ENCODE results near the gene MCM5.
"Not testable (repeated sequence)": the region's sequence is repeated elsewhere in the genome, so short reads cannot be mapped to it uniquely, and the experiment has no call there.

The MCM5 gene

DNA sequence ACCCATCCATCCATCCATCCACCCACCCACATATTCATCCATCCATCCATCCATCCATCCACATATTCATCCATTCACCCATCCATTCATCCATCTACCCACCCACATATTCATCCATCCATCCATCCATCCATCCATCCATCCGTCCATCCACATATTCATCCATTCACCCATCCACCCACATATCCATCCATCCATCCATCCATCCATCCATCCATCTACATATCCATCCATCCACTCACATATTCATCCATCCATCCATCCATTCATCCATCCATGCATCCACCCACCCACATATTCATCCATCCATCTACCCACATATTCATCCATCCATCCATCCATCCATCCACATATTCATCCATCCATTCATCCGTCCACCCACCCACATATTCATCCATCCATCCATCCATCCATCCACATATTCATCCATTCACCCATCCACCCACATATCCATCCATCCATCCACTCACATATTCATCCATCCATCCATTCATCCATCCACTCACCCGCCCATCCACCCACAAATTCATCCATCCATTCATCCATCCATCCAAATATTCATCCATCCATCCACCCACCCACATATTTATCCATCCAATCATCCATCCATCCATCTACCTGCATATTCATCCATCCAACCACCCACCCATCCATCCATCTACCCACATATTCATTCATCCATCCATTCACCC lies 38.9 kb downstream of the MCM5 start:
- H3K27ac ChIP-seq (ENCODE audit: low read depth, low read length); H3K9me3 ChIP-seq (ENCODE audit: low read length); H3K27me3 ChIP-seq (ENCODE audit: control insufficient read depth in 1 of 2, insufficient read depth in 2 of 2, low read length in 2 of 2); H3K4me1 ChIP-seq (ENCODE audit: insufficient read depth, low read length); H3K36me3 ChIP-seq (ENCODE audit: insufficient read depth, low read length); H3K4me3 ChIP-seq (ENCODE audit: low read depth in 1 of 2, low read length in 2 of 2); H3K9ac ChIP-seq (ENCODE audit: low read length): not testable (repeated sequence)

DNA sequence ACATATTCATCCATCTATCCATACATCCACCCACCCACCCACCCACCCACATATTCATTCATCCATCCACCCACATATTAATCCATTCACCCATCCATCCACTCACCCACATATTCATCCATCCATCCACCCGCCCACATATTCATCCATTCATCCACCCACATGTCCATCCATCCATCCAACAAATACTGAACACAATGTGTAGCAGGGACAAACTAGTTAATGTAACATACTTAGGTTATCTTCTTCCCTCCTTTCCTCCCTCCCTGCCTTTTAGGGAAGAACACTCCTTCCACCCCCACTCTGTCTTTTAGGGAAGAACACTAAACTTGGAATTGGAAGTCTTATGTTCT lies 39.4 kb downstream of the MCM5 start:
- Histone ChIP-seq H3K9me3 (ENCODE audit: low read length) (peaks cover under 1% of the 10 kb centered on the region), H3K9ac (ENCODE audit: low read length) (no peak overlapping the region), H3K4me1 (ENCODE audit: insufficient read depth, low read length) (no peaks in the 10 kb centered on the region), H3K4me3 (ENCODE audit: low read depth in 1 of 2, low read length in 2 of 2) (no peak overlapping the region), H3K36me3 (ENCODE audit: insufficient read depth, low read length) (no peaks in the 10 kb centered on the region), H3K27me3 (ENCODE audit: control insufficient read depth in 1 of 2, insufficient read depth in 2 of 2, low read length in 2 of 2) (no peaks in the 10 kb centered on the region), H3K27ac (ENCODE audit: low read depth, low read length) (no peak overlapping the region)

DNA sequence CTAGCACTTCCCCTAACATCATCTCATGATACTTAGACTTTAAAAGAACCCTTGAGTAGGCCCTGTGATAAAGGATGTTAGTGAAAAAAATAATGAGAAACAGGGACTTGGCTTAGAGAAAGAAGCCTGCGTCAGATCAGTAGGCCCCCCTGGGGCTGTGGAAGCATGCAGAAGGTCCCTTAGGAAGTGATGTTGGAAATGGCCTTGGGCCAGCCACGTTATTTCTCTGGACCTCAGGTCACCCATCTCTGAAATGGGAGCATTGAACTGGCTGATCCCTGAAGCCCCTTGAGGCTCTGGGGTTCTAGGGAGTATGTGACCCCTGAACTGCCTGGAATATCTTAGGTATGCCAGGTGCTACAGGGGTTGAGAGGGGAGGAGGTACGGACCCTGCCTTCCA lies 40.2 kb downstream of the MCM5 start:
- Histone ChIP-seq H3K27me3 (ENCODE audit: control insufficient read depth in 1 of 2, insufficient read depth in 2 of 2, low read length in 2 of 2) (no peaks in the 10 kb centered on the region), H3K36me3 (ENCODE audit: insufficient read depth, low read length) (no peaks in the 10 kb centered on the region), H3K9me3 (ENCODE audit: low read length) (no peaks in the 10 kb centered on the region), H3K4me3 (ENCODE audit: low read depth in 1 of 2, low read length in 2 of 2) (no peak overlapping the region), H3K9ac (ENCODE audit: low read length) (no peak overlapping the region), H3K27ac (ENCODE audit: low read depth, low read length) (no peak overlapping the region), H3K4me1 (ENCODE audit: insufficient read depth, low read length) (no peaks in the 10 kb centered on the region)

DNA sequence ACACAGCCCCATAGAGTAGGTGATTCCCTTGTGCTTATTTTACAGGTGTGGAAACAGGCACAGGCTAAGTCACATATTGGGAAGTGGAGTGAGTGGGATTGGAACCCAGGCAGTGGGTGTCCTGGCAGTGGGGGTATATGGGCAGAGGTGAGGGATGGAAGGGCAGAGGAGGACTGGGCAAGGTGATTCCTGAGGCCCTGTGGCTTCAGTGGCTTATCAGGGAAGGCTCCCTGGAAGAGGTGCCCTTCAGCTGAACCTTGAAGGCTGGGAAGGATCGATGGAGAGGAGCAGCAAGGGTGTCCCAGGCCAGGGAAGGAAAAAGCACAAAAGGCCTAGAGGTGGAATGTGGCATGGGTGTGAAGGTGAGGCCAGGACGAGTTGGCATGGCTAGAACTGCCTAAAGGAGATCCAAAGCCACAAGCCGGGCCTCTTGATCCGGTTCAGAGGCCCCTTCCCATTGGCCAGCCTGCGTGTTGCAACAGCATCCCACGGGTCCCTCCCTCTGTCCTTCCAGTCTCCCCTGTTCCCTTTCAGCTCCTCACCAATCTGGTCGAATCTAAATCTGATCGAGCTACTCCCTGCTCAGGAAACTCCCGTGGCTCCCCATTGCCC lies 41.7 kb downstream of the MCM5 start:
- no peak overlapping the region for H3K27ac ChIP-seq (ENCODE audit: low read depth, low read length)
- H3K27me3 ChIP-seq (ENCODE audit: control insufficient read depth in 1 of 2, insufficient read depth in 2 of 2, low read length in 2 of 2) = no peaks in the 10 kb centered on the region
- H3K4me3 ChIP-seq (ENCODE audit: low read depth in 1 of 2, low read length in 2 of 2) = no peak overlapping the region
- H3K4me1 ChIP-seq (ENCODE audit: insufficient read depth, low read length) = peaks cover 11% of the 10 kb centered on the region
- H3K9me3 ChIP-seq (ENCODE audit: low read length) = no peaks in the 10 kb centered on the region
- H3K9ac ChIP-seq (ENCODE audit: low read length) = no peak overlapping the region
- no peaks in the 10 kb centered on the region for H3K36me3 ChIP-seq (ENCODE audit: insufficient read depth, low read length)

DNA sequence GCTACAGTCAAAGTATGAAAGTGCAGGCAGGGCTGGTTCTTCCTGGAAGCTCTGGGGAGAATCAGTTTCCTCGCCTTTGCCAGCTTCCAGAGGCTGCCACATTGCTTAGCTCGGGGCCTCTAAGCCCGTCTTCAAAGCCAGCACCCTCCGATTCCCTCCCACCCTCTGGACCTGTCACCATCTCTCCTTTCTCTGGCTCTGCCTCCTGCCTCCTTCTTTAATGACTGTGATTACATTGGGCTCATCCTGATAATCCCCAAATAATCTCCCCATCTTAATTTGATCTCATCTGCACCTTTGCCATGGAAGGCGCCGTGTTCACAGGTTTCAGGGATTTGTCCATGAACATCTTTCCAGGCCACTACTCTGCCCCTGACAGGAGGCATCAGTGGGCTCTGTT lies 42.5 kb downstream of the MCM5 start:
- Histone ChIP-seq H3K27ac (ENCODE audit: low read depth, low read length) (no peak overlapping the region), H3K9ac (ENCODE audit: low read length) (no peak overlapping the region), H3K4me3 (ENCODE audit: low read depth in 1 of 2, low read length in 2 of 2) (no peak overlapping the region), H3K4me1 (ENCODE audit: insufficient read depth, low read length) (peaks cover 16% of the 10 kb centered on the region), H3K36me3 (ENCODE audit: insufficient read depth, low read length) (no peaks in the 10 kb centered on the region), H3K27me3 (ENCODE audit: control insufficient read depth in 1 of 2, insufficient read depth in 2 of 2, low read length in 2 of 2) (no peaks in the 10 kb centered on the region), H3K9me3 (ENCODE audit: low read length) (no peaks in the 10 kb centered on the region)

DNA sequence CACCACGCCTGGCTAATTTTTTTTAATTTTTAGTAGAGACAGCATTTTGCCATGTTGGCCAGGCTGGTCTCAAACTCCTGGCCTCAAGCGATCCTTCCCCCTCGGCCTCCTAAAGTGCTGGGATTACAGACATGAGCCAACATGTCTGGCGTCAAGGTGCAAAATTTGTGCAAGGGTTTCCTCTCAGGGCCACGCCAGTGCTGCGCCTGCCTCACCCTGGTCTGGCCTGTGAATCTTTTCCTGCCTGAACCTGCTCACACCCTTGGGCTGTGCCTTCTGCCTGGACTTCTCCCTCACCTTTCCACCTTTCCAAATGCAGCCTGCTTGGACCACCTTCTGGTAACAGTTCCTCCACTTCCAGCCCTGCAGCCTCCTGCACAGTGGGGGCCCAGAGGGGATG lies 43.4 kb downstream of the MCM5 start:
- Histone ChIP-seq H3K9ac (ENCODE audit: low read length) (no peak overlapping the region), H3K4me3 (ENCODE audit: low read depth in 1 of 2, low read length in 2 of 2) (no peak overlapping the region), H3K9me3 (ENCODE audit: low read length) (no peaks in the 10 kb centered on the region), H3K4me1 (ENCODE audit: insufficient read depth, low read length) (peaks cover 16% of the 10 kb centered on the region), H3K27me3 (ENCODE audit: control insufficient read depth in 1 of 2, insufficient read depth in 2 of 2, low read length in 2 of 2) (no peaks in the 10 kb centered on the region), H3K36me3 (ENCODE audit: insufficient read depth, low read length) (no peaks in the 10 kb centered on the region), H3K27ac (ENCODE audit: low read depth, low read length) (no peak overlapping the region)

DNA sequence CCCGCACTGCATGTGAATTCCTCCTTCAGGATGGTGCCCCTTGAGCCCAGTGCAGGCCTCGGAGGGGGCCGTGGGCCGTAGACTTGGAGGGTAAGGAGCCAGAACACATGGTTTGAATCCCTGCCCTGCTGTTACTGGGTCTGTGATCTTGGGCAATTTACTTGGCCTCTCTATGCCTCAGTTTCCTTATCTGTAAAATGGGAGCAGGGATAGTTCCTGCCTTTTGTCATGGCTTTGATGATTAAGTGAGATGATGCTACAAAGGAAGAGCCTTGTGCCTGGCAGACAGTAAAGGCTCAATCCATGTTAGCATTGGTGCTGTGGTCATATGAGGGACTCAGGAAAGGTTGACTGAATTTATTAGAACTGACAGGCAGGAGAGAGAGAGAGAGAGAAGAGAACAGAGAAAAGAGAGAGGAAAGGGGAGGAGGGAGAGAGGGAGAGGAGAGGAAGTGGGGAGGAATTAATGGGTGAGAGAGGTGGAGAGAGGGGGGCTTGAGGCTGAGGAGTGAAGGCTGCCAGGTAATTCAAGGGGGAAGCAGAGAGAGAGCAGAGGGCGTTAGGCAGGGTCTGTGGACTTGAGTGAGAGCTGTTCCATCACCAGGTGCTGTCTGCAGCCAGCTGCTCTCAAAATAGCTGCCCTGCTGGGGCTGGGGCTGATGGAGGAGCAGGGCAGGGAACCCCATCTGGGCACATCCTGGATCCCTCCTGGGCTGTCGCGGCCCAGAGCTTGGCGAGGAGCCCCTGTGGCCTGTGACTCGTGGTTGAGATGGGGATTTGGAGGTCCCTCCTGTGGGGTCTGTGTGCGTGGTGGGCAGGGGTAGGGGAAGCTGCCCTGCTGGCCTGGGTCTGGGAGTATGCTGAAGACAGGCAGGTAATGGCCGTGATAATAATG lies 44.1 kb downstream of the MCM5 start:
- Histone ChIP-seq H3K9me3 (ENCODE audit: low read length) (no peaks in the 10 kb centered on the region), H3K27me3 (ENCODE audit: control insufficient read depth in 1 of 2, insufficient read depth in 2 of 2, low read length in 2 of 2) (no peaks in the 10 kb centered on the region), H3K9ac (ENCODE audit: low read length) (no peak overlapping the region), H3K27ac (ENCODE audit: low read depth, low read length) (no peak overlapping the region), H3K36me3 (ENCODE audit: insufficient read depth, low read length) (no peaks in the 10 kb centered on the region), H3K4me3 (ENCODE audit: low read depth in 1 of 2, low read length in 2 of 2) (no peak overlapping the region), H3K4me1 (ENCODE audit: insufficient read depth, low read length) (peaks cover 16% of the 10 kb centered on the region)

DNA sequence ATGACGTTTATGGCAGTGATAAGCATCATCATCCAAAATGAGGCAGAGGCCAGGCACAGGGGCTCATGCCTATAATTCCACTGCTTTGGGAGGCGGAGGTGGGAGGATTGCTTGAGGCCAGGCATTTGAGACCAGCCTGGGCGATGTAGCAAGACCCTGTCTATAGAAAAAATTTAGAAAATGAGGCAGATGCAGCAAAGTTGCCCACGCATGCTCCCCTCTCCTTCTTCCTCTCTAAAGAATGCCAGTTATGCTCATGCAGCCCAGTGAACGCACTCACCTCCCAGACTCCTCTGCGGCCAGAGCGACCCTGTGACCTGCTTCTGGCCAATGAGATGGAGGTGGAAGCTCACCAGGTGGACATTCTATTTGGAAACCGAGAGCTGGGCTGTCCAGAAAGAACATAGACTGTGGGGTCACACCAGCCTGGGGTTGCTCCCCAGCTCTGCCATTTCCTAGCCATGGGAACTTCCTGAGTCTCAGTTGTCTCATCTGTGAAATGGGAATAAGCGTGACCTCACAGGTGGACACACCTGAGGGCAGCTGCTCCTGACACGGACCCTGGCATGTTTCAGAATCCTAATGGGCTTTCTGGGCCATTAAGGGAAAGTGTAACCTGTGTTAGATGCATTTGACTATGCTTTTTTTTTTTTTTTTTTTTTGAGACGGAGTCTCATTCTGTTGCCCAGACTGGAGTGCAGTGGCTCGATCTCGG lies 44.9 kb downstream of the MCM5 start:
- Histone ChIP-seq H3K9ac (ENCODE audit: low read length) (no peak overlapping the region), H3K9me3 (ENCODE audit: low read length) (no peaks in the 10 kb centered on the region), H3K4me3 (ENCODE audit: low read depth in 1 of 2, low read length in 2 of 2) (no peak overlapping the region)

DNA sequence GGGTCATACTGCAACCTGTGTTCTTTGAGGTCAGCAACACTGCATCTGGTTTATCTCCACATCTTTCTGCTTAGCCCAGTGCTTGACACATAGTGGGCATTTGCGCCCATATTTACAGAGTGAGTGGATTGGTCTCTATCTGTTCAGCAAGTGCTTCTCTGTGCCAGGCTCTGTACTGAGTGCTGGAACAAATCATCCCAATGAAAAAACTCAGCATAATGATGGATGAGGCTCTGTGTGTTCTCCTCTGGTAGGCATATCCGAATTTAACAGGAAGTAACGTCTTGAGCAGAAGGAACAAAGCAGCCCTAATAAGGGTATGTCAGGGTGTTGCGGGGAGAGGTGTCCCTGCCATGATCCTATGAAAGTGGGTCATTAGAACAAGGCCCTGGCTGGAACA lies 46.0 kb downstream of the MCM5 start:
- Histone ChIP-seq H3K27ac (ENCODE audit: low read depth, low read length) (peak overlapping the region; percentile 57), H3K9ac (ENCODE audit: low read length) (no peak overlapping the region)

More for the DNA sequence above, 44.9 kb downstream of the MCM5 start:
- Histone ChIP-seq H3K27ac (ENCODE audit: low read depth, low read length) (no peak overlapping the region), H3K36me3 (ENCODE audit: insufficient read depth, low read length) (no peaks in the 10 kb centered on the region), H3K27me3 (ENCODE audit: control insufficient read depth in 1 of 2, insufficient read depth in 2 of 2, low read length in 2 of 2) (no peaks in the 10 kb centered on the region), H3K4me1 (ENCODE audit: insufficient read depth, low read length) (peaks cover 16% of the 10 kb centered on the region)

DNA sequence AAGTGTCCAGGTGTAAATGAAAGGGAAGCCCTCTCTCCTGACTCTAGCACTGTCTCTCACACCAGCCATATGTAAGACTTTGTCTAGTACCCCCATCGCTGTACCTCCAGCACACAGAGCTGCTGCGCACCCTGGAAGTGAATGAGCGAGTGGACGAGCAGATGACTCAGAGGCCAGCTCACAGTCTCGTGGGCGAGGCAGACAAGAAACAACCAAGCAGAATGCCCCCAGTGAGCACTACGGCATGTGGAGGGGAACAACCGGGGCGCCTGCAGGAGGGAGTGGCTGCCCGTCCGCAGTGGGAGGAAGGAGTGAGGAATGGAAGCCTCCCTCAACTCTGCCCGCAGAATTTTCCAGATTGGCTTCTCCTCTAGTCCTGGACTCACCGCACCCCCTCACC lies 46.4 kb downstream of the MCM5 start:
- Histone ChIP-seq H3K9me3 (ENCODE audit: low read length) (no peaks in the 10 kb centered on the region), H3K9ac (ENCODE audit: low read length) (no peak overlapping the region), H3K36me3 (ENCODE audit: insufficient read depth, low read length) (no peaks in the 10 kb centered on the region), H3K27ac (ENCODE audit: low read depth, low read length) (peak overlapping the region; percentile 57), H3K4me3 (ENCODE audit: low read depth in 1 of 2, low read length in 2 of 2) (no peak overlapping the region), H3K27me3 (ENCODE audit: control insufficient read depth in 1 of 2, insufficient read depth in 2 of 2, low read length in 2 of 2) (no peaks in the 10 kb centered on the region), H3K4me1 (ENCODE audit: insufficient read depth, low read length) (peaks cover 16% of the 10 kb centered on the region)

More for the DNA sequence above, 46.0 kb downstream of the MCM5 start:
- Histone ChIP-seq H3K27me3 (ENCODE audit: control insufficient read depth in 1 of 2, insufficient read depth in 2 of 2, low read length in 2 of 2) (no peaks in the 10 kb centered on the region), H3K36me3 (ENCODE audit: insufficient read depth, low read length) (no peaks in the 10 kb centered on the region), H3K9me3 (ENCODE audit: low read length) (no peaks in the 10 kb centered on the region), H3K4me3 (ENCODE audit: low read depth in 1 of 2, low read length in 2 of 2) (no peak overlapping the region), H3K4me1 (ENCODE audit: insufficient read depth, low read length) (peaks cover 16% of the 10 kb centered on the region)

DNA sequence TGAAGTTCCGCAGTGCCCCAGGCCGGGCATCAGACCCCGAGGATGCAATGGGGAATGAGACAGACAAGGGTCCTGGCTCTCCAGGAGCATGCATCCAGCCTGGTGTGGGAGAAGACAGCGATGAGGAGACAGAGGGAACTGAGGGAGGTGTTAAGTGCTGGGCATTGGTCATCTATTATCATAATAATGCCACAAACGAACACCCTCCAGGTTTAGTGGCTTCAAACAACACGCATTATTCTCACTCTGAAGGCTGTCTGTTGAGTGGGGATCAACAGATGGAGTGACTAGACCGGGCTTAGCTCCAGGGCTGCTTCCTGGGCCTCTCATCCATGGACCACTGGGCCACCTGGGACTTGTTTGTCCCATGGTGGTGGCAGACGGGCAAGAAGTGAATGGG lies 48.6 kb downstream of the MCM5 start:
- H3K27me3 ChIP-seq (ENCODE audit: control insufficient read depth in 1 of 2, insufficient read depth in 2 of 2, low read length in 2 of 2) = no peaks in the 10 kb centered on the region
- H3K9me3 ChIP-seq (ENCODE audit: low read length) = no peaks in the 10 kb centered on the region

More for the DNA sequence above, 48.6 kb downstream of the MCM5 start:
- peaks cover 16% of the 10 kb centered on the region for H3K4me1 ChIP-seq (ENCODE audit: insufficient read depth, low read length)
- no peak overlapping the region for H3K27ac ChIP-seq (ENCODE audit: low read depth, low read length)
- H3K9ac ChIP-seq (ENCODE audit: low read length) = no peak overlapping the region
- no peak overlapping the region for H3K4me3 ChIP-seq (ENCODE audit: low read depth in 1 of 2, low read length in 2 of 2)
- no peaks in the 10 kb centered on the region for H3K36me3 ChIP-seq (ENCODE audit: insufficient read depth, low read length)

Measured in muscle layer of colon (tissue), 2 donors.